HUES6 (cell line): ENCODE measurements around the gene CHAMP1.

Source experiments
- H3K27ac ChIP-seq: 2 replicates; pipeline ENCODE4 v1.7.0; 2013; ENCODE audit warnings: low read depth, mild to moderate bottlenecking, low read length, inconsistent platforms
- H3K27me3 ChIP-seq: 2 replicates; pipeline ENCODE4 v1.6.1; 2013; ENCODE audit warnings: low read length; ENCODE audit not compliant: control insufficient read depth, insufficient read depth
- H3K36me3 ChIP-seq: 2 replicates; pipeline ENCODE4 v1.6.1; 2013; ENCODE audit warnings: low read length; ENCODE audit not compliant: control insufficient read depth, insufficient read depth
- H3K4me1 ChIP-seq: 2 replicates; pipeline ENCODE4 v1.6.1; 2013; ENCODE audit warnings: low read length; ENCODE audit not compliant: control insufficient read depth, insufficient read depth
- H3K4me3 ChIP-seq: 2 replicates; pipeline ENCODE4 v1.5.1; 2013; ENCODE audit warnings: low read depth, low read length
- H3K9ac ChIP-seq: one replicate; pipeline ENCODE4 v1.6.1; 2013; ENCODE audit warnings: mild to moderate bottlenecking, low read length
- H3K9me3 ChIP-seq: 2 replicates; pipeline ENCODE4 v1.6.1; 2013; ENCODE audit warnings: low read depth, low read length; ENCODE audit not compliant: control insufficient read depth, insufficient read depth

Gene CHAMP1

GRCh38 chr13:114299604-114300305, 14.5 kb upstream of the CHAMP1 start:
- Histone ChIP-seq H3K36me3 (peaks cover 83% of the 10 kb centered on the region), H3K27me3 (no peaks in the 10 kb centered on the region), H3K4me3 (no peak overlapping the region), H3K9ac (no peak overlapping the region), H3K4me1 (no peaks in the 10 kb centered on the region), H3K9me3 (no peaks in the 10 kb centered on the region), H3K27ac (no peak overlapping the region)

GRCh38 chr13:114303700-114304327, 10.5 kb upstream of the CHAMP1 start:
- Histone ChIP-seq H3K9me3 (no peaks in the 10 kb centered on the region), H3K4me1 (no peaks in the 10 kb centered on the region), H3K27ac (no peak overlapping the region), H3K9ac (no peak overlapping the region), H3K36me3 (peaks cover 69% of the 10 kb centered on the region), H3K4me3 (no peak overlapping the region), H3K27me3 (no peaks in the 10 kb centered on the region)

GRCh38 chr13:114304346-114305034, 9.8 kb upstream of the CHAMP1 start:
- no peak overlapping the region for H3K9ac ChIP-seq
- H3K36me3 ChIP-seq = peaks cover 62% of the 10 kb centered on the region
- no peak overlapping the region for H3K27ac ChIP-seq
- H3K27me3 ChIP-seq = no peaks in the 10 kb centered on the region
- no peak overlapping the region for H3K4me3 ChIP-seq
- no peaks in the 10 kb centered on the region for H3K4me1 ChIP-seq
- no peaks in the 10 kb centered on the region for H3K9me3 ChIP-seq

GRCh38 chr13:114309086-114309485, 5.2 kb upstream of the CHAMP1 start:
- peaks cover 22% of the 10 kb centered on the region for H3K36me3 ChIP-seq

GRCh38 chr13:114309806-114310410, 4.4 kb upstream of the CHAMP1 start:
- Histone ChIP-seq H3K27ac (no peak overlapping the region), H3K27me3 (no peaks in the 10 kb centered on the region), H3K4me1 (peaks cover 4% of the 10 kb centered on the region; the same call in 1 of the 2 replicates), H3K36me3 (peaks cover 14% of the 10 kb centered on the region), H3K4me3 (no peak overlapping the region), H3K9ac (no peak overlapping the region), H3K9me3 (no peaks in the 10 kb centered on the region)

More at GRCh38 chr13:114309086-114309485, 5.2 kb upstream of the CHAMP1 start:
- Histone ChIP-seq H3K4me3 (no peak overlapping the region), H3K9me3 (no peaks in the 10 kb centered on the region), H3K27ac (no peak overlapping the region), H3K4me1 (peaks cover 4% of the 10 kb centered on the region; the same call in 1 of the 2 replicates), H3K27me3 (no peaks in the 10 kb centered on the region), H3K9ac (no peak overlapping the region)

- no peak overlapping the region for H3K9ac ChIP-seq
- H3K4me3 ChIP-seq = no peak overlapping the region
- no peaks in the 10 kb centered on the region for H3K9me3 ChIP-seq
- H3K4me1 ChIP-seq = peaks cover 10% of the 10 kb centered on the region; the same call in 1 of the 2 replicates
- H3K27me3 ChIP-seq = no peaks in the 10 kb centered on the region
- peaks cover 11% of the 10 kb centered on the region for H3K36me3 ChIP-seq
- no peak overlapping the region for H3K27ac ChIP-seq
These were observed 3.3 kb upstream of the CHAMP1 start for GRCh38 chr13:114310956-114311355.

GRCh38 chr13:114311387-114311786, 2.9 kb upstream of the CHAMP1 start:
- Histone ChIP-seq H3K4me3 (no peak overlapping the region), H3K27me3 (no peaks in the 10 kb centered on the region), H3K4me1 (peaks cover 10% of the 10 kb centered on the region; the same call in 1 of the 2 replicates), H3K36me3 (peaks cover 8% of the 10 kb centered on the region), H3K27ac (no peak overlapping the region), H3K9ac (no peak overlapping the region), H3K9me3 (no peaks in the 10 kb centered on the region)

GRCh38 chr13:114311908-114312307, 2.4 kb upstream of the CHAMP1 start:
- Histone ChIP-seq H3K36me3 (peaks cover 2% of the 10 kb centered on the region), H3K27ac (no peak overlapping the region), H3K9ac (no peak overlapping the region), H3K4me3 (no peak overlapping the region), H3K27me3 (no peaks in the 10 kb centered on the region), H3K4me1 (peaks cover 10% of the 10 kb centered on the region; the same call in 1 of the 2 replicates), H3K9me3 (no peaks in the 10 kb centered on the region)

- H3K4me3 ChIP-seq = peak overlapping the region; percentile 86
- H3K27me3 ChIP-seq = no peaks in the 10 kb centered on the region
- no peaks in the 10 kb centered on the region for H3K36me3 ChIP-seq
- H3K9me3 ChIP-seq = no peaks in the 10 kb centered on the region
- H3K27ac ChIP-seq = peak overlapping the region; percentile 87; the same call in 1 of the 2 replicates
- peak overlapping the region; percentile 98 for H3K9ac ChIP-seq
- peaks cover 10% of the 10 kb centered on the region; the same call in 1 of the 2 replicates for H3K4me1 ChIP-seq
These were observed 1.0 kb upstream of the CHAMP1 start for GRCh38 chr13:114313061-114313860.

GRCh38 chr13:114315074-114315785, 927 bp downstream of the CHAMP1 start:
- peak overlapping the region; percentile 86 for H3K4me3 ChIP-seq
- peak overlapping the region; percentile 87; the same call in 1 of the 2 replicates for H3K27ac ChIP-seq
- peaks cover 10% of the 10 kb centered on the region; the same call in 1 of the 2 replicates for H3K4me1 ChIP-seq
- H3K9me3 ChIP-seq = no peaks in the 10 kb centered on the region
- H3K9ac ChIP-seq = peak overlapping the region; percentile 98
- H3K27me3 ChIP-seq = no peaks in the 10 kb centered on the region
- H3K36me3 ChIP-seq = peaks cover 5% of the 10 kb centered on the region
